Stimulated activated CD4-positive, alpha-beta T cell treated with anti-CD3 and anti-CD28 coated beads, Interleukin-12 subunit alpha, Interleukin-12 subunit beta, amount 100 ng/mL, for 24 hours (primary cell): ENCODE measurements around the gene ATP1B3.
"Not testable (repeated sequence)": the region's sequence is repeated elsewhere in the genome, so short reads cannot be mapped to it uniquely, and the experiment has no call there.

Source experiments
- DNase-seq, 2 experiments: peaks; one replicate each; pipeline ENCODE4 v3.0.0-alpha.2; 2020; ENCODE audit warnings: low read depth in 2 of 2

ATP1B3 gene

GRCh38 chr3:141860086-141860669 lies 16.3 kb upstream of the ATP1B3 start:
- no peak for DNase-seq

GRCh38 chr3:141860766-141861513 lies 15.5 kb upstream of the ATP1B3 start:
- DNase-seq: no peak

GRCh38 chr3:141862279-141862816 lies 14.1 kb upstream of the ATP1B3 start:
- DNase-seq: no peak

- DNase-seq: no peak
Measured at GRCh38 chr3:141863491-141863890, 13.0 kb upstream of the ATP1B3 start.

- no peak for DNase-seq
Measured at GRCh38 chr3:141864281-141864970, 12.0 kb upstream of the ATP1B3 start.

- DNase-seq: no peak
Measured at GRCh38 chr3:141865101-141865500, 11.3 kb upstream of the ATP1B3 start.

GRCh38 chr3:141870091-141870687 lies 6.3 kb upstream of the ATP1B3 start:
- DNase-seq: no peak

GRCh38 chr3:141875374-141875892 lies 1.0 kb upstream of the ATP1B3 start:
- DNase-seq: peak; percentile 73 to 82

- peak in 1 of 2 experiments; percentile 50 for DNase-seq
Measured at GRCh38 chr3:141875893-141876380, 506 bp upstream of the ATP1B3 start.

GRCh38 chr3:141876891-141877621 lies 613 bp downstream of the ATP1B3 start:
- peak; percentile 48 to 56 for DNase-seq

GRCh38 chr3:141877911-141878310 lies 1.5 kb downstream of the ATP1B3 start:
- no peak for DNase-seq

GRCh38 chr3:141878326-141878725 lies 1.9 kb downstream of the ATP1B3 start:
- no peak for DNase-seq

- no peak for DNase-seq
Measured at GRCh38 chr3:141878817-141879216, 2.4 kb downstream of the ATP1B3 start.

- DNase-seq: no peak
Measured at GRCh38 chr3:141881702-141882101, 5.3 kb downstream of the ATP1B3 start.

GRCh38 chr3:141887051-141887450 lies 10.6 kb downstream of the ATP1B3 start:
- DNase-seq: no peak

- DNase-seq: not testable (repeated sequence)
Measured at GRCh38 chr3:141888548-141888947, 12.1 kb downstream of the ATP1B3 start.

GRCh38 chr3:141894524-141895176 lies 18.2 kb downstream of the ATP1B3 start:
- DNase-seq: no peak

- DNase-seq: no peak
Measured at GRCh38 chr3:141895731-141896130, 19.3 kb downstream of the ATP1B3 start.

GRCh38 chr3:141898908-141899307 lies 22.5 kb downstream of the ATP1B3 start:
- DNase-seq: no peak

- no peak for DNase-seq
Measured at GRCh38 chr3:141900343-141900742, 23.9 kb downstream of the ATP1B3 start.

GRCh38 chr3:141901914-141902313 lies 25.5 kb downstream of the ATP1B3 start:
- no peak for DNase-seq
